Iris pigment epithelial cell (primary cell): ENCODE results near the gene AJM1.

Source experiments
- DNase-seq: peaks from one replicate; pipeline ENCODE4 v3.0.0-alpha.2; 2011; ENCODE audit warnings: low read depth

Gene AJM1

DNA sequence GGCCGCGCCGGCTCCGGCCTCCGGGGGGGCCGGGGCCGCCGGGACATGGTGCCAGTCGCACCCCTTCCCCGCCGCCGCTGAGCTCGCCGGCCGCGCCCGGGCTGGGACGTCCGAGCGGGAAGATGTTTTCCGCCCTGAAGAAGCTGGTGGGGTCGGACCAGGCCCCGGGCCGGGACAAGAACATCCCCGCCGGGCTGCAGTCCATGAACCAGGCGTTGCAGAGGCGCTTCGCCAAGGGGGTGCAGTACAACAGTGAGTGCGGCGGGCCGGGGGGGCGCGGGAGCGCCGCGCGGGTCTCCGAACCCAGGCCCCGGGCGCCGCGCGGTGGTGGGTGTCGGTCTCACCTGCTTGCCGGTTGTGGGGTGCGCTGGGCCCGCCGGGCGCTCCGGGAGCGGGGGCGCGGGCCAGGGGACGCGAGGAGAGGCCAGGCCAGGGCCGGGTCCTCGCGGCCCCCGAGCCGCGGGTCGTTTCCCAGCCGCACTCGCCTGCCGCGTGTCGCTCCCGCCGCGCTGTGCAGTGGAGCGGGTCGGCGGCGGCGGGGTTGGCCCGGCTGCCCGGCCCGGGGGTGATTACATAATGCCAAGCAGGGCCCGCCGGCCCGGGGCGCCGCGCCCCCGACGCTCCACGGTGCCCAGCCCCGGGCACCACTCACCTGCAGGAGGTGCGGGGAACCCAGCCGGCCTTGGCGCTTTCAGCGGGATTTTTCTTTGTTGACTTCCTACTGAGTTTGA is 34.0 kb upstream of the AJM1 start:
- DNase-seq, result peak; percentile 25

DNA sequence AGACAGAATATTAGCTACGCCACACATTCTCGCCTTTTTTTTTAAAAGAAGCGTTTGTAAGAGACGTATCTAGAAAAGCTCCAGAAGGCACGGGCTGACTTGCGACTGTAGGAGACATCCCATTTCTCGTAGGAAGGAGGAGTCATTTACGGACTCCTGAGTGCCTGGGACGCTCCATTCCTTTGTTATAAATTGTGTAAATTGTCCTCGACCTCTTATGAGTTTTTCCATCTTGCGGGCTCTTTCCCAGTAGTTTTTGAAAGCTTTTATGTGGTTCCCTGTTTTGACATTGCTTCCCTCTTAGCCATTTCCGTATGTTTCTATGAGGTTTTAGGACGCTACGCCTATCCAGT is 33.5 kb upstream of the AJM1 start:
- DNase-seq, result peak; percentile 57

DNA sequence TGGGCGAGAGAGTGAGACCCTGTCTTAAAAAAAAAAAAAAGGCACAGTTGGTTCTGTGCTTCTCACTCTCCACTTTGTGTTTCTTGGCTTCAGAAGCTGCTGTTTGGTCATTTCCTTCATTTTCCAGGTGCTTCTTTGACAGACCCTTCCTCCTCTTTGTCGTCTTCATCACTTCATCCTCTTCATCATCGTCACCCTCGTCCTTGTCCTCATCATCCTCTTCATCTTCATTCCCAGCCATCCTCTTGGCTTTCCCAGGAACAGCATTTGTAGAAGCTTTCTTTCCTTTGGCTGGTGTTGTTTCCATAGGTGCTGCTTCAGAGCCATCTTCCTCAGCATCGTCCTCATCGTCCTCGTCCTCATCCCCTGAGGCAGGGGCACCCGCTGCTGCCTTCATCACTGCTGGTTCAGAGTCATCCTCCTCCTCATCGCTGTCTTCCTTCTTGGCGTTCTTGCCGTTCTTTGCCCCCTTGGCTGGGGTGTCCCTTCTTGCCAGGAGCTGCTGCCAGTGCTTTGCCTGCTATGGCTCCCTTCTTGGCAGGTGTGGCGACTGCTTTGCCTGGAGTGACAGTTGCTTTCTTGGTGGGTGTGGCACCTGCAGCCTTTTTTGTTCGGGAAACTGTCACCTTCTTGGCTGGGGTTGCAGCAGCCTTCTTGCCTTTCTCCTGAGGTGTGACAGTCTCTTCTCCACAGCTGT is 27.4 kb upstream of the AJM1 start:
- no peak for DNase-seq

DNA sequence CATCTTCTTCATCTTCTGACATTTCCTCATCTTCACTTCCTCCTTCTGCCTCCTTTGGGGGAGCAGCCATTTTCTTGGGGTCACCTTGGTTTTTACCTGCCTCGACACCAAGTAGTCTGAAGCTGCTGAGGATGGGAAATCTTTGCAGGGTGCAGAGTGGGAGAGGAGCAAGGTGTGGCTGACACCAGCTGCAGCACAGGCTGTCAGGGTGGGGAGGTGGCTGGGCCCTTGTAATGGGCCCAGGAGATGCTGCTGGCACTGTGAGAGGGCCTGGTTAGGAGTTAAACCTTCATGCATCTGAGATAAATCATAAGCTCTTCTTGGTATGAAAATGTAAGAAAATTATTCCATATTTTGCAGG is 26.9 kb upstream of the AJM1 start:
- no peak for DNase-seq

DNA sequence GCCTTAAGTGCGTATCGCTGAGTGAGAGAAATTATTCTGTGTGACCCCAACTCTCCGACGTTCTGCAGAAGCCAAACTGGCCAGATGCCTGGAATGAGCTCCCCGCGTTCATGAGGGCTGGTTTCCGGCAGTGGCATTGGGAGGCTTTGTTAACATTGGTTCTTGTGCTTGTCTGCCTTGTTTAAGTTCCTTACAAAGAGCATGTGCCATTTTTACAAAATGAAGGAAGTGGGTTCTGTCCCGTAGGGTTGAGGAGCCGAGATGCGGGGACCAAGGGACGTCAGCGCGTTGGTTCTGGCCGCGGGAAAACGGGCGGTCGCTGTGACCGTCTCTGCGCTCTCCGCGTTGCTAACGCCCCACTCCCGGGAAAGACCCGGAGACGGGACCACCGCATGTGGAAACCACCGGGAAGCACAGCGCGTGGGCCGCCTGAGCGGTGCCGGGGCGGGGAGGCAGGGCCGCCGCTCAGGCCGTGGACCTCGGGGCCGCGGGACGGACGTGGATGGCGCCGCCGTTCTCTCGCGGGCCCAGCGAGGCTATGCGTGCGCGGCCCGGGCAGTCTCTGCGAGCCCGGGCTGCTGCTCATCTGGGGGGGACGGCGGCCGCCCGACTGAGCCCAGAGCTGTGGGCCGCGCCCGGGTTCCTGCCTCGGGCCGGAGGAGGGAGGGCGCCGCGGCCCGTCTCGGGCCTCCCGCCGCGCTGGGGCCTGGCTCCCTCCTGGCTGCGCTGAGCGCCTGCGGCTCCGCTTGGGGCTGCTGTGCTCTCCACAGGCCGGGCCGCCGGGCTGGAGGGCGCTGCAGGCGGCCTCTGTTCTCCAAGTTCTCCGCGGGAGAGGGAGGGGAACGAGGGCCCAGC is 21.1 kb upstream of the AJM1 start:
- DNase-seq, result peak; percentile 53

DNA sequence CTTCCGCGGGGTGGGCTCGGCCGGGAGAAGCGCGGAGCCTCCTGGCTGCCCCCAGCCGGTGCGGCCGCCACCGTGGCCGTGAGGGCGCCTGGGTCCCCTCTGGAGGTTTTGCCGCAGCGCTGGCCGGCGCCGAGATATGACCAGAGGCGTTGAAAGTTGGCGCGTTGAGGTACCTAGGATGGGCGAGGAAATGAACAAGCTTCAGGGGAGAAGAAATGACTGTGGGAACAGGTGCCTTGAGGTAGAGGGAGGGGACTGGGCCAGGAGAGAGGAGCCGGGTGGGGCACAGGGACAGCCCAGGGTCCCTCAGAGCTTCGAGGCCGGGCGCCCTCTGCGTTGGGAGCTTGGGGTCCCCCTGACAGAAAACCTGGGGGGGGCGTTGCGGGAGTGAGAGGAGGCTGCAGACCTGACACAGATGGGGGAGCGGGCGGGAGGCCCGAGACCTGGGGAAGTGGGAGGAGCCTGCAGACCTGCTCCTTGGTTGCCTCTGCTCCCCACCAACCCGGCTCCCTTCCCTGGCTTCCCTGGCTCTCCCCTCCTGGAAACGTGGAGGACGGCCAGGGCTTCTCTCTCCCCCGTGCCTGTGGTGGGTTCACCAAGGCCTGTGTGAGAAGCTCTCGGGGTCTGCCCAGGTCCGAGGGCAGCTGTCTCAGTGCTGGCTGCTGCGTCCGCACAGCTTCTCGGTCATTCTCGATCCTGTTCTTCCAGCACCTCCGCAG is 20.3 kb upstream of the AJM1 start:
- no peak for DNase-seq

DNA sequence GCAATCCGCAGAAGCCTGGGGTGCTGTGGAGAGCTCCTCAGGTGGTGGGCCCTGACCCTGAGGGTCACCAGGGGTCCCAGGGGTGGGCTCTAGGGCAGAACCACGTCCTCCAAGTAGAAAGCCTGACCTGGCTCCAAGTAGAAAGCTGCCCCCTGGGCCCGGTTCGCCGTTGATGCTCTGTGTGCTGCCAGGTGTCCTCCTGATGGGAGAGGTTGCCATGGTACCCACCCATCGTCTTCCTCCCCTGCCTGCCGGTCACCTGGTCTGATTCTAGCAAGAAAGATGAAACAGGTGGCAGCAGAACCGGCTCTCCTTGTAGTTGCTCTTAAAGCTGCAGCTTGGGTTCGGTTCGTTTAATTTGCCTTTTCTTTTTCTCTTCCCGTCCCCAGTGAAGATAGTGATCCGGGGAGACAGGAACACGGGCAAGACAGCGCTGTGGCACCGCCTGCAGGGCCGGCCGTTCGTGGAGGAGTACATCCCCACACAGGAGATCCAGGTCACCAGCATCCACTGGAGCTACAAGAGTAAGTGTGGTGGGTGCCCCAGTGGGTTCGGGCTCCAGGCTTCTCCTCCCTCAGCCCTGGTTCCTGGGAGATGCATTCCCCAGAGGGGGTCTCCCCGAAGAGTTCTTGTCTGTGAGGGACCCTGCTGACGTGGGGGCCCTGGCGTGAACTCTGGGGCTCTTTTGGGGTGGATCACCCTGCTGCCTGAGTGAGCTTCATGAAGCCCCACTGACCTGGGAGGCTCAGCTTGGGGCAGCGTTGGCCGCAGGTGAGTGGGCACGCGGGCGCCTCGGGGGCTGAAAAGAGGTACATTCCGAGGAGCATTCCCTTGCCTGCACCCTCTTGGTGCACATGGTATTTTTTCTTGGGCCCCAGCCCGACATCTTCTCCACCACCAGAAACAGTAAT is 18.9 kb upstream of the AJM1 start:
- no peak for DNase-seq

DNA sequence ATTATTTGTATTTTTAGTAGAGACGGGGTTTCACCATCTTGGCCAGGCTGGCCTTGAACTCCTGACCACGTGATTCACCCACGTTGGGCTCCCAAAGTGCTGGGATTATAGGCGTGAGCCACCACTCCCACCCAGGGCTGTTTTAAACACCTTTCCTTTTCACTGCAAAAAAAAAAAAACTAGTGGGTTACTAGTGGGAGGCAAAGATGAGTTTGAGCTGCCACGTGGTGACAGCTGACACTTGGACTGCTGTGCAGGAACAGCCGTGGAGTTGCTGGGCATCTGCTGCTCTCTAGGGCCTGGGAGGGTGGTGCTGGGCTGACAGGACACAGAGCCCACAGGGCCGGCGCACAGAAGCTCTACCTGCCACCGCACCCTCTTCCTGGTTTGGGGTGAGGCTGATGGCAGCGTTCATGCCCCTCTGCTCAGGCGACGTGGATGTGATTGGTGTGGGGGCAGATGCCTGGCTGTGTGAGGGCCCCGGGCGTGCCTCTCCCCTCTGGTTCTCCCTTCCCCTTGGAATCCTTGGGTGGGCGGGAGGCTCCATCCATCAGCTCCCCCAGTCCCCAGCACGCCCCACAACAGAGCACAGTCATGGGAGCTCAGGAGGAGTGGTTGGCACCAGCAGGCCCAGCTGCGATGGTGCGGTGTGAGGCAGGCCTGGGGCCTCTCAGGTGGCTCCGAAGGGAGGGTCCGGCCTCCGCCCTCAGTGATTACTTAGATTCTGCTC is 17.6 kb upstream of the AJM1 start:
- DNase-seq, result no peak

DNA sequence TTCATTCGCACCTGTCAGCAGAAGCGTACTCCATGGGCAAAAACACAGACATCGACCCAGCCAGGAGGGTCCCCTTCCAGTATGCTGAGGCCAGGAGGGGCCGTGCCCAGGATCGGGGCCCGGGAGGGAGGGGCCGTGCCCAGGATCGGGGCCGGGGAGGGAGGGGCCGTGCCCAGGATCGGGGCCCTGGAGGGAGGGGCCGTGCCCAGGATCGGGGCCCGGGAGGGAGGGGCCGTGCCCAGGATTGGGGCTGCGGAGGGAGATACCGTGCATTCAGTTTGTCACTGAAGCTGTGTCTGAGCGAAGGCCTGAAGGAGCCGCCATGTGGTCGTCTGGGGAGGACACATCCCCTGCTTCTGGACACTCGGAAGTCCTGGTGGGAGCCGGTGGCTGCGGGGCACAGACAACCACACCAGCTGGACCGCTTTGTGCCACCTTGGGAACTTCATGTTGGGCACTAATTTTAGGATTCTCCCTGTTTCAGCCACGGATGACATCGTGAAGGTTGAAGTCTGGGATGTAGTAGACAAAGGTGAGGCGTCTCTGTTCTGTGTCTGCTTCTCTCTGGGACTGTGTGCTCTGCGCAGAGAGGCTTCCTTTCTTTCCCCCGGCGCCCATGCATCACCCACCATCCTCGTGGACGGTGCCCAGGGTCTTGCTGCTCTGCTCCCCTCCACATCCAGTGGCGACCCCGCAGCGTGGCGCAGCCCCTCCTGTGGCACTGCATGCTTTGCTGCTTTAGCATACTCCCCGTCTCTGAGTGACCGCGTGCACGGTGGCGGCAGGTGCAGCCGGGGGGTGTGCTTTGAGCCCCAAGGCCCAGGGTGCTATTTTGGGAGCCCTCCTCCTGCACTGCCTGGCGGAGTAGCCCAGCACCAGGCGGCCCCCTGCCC is 16.7 kb upstream of the AJM1 start:
- DNase-seq, result no peak

DNA sequence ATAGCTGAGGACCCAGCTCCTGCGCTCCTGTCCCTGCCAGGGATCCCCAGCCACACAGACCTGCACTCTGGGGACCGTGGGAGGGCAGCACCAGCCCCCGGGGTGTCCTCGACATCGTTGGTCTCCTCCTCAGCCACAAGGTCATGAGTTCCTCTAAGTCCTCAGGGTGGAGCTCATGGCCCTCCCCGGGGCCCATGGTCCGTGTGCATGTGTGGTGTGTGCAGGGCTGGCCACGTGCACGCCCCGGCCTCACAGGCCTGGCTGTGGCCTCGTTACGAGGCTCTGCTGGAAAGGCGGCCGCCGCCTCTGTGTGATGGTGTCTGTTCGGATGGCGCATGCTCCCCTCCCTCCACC is 16.1 kb upstream of the AJM1 start:
- no peak for DNase-seq

DNA sequence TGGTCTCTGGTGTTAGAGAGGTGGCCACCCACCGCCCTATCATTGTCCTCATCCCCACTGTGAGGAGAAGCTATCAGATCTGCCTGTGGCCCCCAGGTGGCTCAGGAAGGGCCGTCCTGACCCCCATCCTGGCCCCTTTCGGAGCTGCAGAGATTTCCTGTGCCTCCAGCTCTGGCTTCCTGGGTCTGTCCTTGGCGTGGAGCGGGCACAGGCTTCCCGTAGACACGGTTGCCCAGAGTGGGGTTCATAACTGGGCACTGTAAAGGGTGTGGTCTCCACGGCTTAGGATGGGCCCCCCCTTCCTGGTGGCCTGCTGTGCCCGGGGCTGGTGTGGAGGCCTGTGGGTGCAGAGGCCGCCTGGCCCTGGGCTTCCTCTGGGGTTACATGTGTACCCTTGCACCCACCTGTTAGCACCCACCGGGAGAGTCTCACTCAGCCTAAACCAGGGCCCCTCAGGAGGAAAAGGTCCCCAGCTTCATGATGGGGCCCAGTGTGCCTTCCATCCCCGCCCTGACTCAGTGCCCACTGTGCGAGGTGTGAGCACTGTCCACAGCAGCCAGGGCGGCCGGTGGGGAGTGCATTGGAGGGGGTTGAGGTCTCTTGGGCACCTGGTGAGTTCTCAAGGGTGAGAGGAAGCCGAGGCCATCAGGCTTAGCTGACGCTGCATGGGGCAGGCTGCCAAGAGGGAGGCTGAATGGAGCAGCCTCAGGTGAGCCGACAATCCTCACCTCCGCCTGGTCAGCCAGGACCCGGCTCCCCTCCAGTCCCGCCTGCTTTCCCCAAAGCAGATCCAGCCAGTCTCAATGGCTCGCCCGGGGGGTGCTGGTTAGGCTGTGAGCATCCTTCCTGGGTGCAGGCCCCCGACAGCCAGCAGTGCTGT is 15.3 kb upstream of the AJM1 start:
- no peak for DNase-seq

DNA sequence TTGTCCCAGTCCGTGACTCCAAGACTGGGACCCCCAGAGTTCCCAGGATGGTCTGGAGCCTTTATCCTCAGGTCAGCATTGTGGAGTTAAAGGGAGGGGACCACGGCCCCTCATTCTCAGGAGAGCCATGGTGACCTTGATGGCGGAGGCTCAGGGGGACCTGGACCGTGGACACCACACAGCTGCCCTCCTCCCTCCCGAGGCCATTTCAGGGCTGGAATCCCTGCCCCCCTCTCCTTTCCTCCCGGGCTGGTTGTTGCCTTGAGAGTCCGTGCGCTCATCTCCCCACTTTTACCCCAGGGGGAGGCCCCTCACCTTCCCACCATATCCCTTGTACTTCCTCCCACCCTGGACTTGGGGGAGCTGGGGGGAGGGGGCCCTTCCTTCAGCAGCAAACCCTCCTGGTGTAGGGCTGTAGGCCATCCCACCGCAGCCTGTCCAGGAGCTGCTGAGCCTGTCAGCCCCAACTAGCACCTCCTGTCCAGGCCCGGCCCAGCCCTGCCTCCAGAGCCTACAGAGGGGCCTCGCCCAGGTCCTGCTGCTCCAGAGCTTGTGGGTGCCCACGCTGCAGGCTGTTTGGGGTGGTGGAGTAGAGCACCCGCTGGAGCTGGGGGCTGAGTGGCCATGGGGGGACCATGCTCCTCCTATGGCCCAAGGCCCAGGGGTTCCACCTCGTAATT is 14.3 kb upstream of the AJM1 start:
- DNase-seq, result no peak

DNA sequence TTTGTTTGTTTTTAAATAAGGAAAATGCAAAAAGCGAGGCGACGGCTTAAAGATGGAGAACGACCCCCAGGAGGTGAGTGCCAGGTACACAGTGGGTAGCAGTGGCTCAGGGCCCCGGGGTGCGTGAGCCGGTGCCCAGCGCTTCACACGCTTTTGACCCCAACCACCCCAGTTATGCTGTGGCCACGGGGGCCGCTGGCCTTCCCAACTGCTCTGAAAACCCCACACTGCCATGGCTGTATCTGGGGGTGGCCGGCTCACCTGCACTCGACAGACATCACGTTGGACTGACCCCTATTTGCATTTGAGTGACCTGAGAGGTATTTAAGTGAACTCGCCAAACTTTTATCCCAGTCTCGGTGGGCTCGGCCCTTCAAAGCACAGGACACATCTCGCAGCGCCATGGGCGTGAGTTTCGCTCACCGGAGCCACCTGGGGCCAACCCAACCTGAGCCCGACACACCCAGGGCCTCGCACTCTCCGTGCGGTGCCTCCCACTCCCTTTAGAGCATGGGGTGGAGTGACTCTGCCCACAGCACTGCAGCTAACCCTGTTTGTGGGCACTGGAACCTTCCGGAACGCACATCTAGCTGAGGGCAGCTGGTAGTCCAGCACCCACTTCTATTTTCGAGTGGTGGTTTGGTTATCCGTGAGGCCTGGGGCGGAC is 13.7 kb upstream of the AJM1 start:
- DNase-seq, result no peak

DNA sequence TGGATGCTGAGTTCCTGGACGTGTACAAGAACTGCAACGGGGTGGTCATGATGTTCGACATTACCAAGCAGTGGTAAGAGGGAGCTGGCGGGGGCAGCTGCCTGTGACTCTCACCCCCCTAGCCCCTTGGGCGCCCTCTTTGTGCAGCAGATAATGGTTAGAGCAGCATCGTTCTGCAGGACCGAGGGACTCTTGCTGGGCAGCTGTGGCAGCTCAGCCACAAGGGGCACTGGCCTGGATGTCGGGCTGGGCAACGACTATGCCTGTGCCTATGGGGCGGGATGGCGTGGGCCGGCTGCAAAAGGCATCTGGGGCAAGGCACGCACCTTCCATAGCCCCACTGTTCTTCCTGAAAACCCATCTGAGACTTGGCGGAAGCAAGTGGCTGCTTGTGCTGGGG is 12.9 kb upstream of the AJM1 start:
- DNase-seq, result no peak

DNA sequence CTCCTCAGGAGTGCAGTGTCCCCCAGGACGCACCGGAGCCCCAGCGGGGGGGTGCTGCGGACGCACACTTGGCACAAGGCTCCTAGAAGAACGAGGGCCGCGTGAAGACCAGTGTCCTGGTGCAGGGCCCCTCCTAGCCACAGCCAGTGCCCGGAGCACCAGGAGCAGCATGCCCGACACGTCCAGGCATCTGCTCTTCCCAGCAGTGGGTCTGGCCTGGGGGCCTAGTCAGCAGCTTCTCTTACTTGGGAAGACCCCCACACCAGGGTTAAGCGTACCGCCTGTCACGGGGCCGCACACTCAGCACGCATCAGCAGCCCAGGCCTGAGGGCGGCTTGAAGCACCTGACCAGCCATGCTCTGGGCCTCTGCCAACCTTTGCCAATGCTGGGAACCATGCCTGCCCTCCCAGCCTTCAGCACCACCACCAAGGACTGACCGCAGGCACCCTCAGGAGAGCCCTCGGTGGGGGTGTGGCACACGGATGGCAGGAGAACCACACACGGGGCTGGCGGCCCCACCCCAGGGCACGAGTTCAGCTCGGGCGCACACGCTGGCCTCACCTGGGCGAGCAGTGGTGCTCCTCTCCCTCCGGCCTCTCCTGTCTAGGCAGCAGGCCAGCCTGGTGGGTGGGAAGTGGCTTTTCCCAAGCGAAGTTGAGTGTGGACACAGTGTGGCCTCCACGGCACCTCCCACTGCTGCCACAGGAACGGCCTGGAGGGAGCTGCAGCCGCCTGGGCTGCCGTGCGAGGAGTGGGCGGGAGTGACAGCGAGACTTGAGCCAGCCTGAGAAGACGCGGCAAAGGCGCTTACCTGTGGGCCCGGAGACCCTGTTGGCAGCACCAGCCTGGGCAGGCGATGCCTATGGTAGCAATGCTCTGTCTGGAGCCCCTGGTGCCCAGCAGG is 12.0 kb upstream of the AJM1 start:
- no peak for DNase-seq

DNA sequence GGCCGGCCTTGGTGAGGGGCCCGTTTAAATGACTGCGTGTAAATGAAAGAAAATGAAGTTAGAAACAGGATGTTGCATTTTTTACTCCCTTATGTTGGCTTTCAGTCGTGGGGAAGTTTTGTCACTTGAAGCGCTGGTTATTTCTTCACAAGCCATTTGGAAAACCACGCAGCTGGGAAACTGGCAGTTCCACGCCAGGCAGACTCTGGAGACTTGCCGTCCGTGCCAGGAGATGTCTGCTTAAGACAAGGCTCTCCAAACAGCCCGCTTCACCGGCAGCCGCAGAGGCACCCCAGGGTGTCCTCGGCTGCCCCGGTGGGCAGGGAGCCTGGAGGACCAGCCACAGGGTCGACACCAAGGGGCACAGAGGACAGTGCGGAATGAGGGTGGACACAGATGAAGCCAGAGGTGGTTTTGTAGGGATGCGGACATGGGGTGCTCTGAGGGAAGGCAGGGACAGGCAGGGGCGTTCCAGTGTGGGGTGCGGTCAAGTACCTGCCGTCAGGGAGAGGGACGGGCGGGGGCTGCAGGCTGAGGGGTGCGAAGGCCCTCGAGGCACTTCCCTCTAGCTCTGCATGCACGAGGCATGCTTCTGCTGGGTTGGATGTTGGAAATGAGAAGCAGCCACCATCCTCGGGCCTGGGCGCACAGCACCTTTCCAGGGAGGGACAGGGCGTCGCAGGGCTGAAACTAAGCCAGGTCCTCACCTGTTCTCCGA is 11.1 kb upstream of the AJM1 start:
- no peak for DNase-seq
